Panc1 (cell line): ENCODE data around the gene CFAP100.

Experiments used
- CTCF ChIP-seq: fragments of 450-650 bp; IDR thresholded peaks from 2 replicates; pipeline ENCODE4 v1.5.1; 2017; ENCODE audit warnings: mild to moderate bottlenecking
- POLR2AphosphoS5 ChIP-seq: IDR thresholded peaks from 2 replicates; pipeline ENCODE4 v1.6.1; 2012; ENCODE audit warnings: mild to moderate bottlenecking, low read depth, low read length, moderate library complexity
- SIN3A ChIP-seq: IDR thresholded peaks from 2 replicates; pipeline ENCODE4 v1.6.1; 2012; ENCODE audit warnings: low read depth, mild to moderate bottlenecking, low read length, moderate library complexity, borderline replicate concordance; ENCODE audit not compliant: insufficient read depth
- TCF7L2 ChIP-seq: IDR thresholded peaks from 2 replicates; pipeline ENCODE4 v1.6.1; 2011; ENCODE audit warnings: mild to moderate bottlenecking, low read depth, low read length, inconsistent platforms
- TF ChIP-seq, protein P1 (sequence below), 2 experiments: IDR thresholded peaks; 2 replicates each; pipeline ENCODE4 v1.6.1; 2011 to 2012; ENCODE audit warnings: low read depth in 2 of 2, control low read depth in 1 of 2, low read length in 1 of 2, mild to moderate bottlenecking in 1 of 2, moderate library complexity in 1 of 2; ENCODE audit not compliant: insufficient read depth in 1 of 2

GRCh38 chr3:126484148-126484547 is 89.4 kb downstream of the CFAP100 start:
- TF ChIP-seq SIN3A (no peak), POLR2AphosphoS5 (no peak), CTCF (no peak), TCF7L2 (no peak)
- TF ChIP-seq, protein P1, sequence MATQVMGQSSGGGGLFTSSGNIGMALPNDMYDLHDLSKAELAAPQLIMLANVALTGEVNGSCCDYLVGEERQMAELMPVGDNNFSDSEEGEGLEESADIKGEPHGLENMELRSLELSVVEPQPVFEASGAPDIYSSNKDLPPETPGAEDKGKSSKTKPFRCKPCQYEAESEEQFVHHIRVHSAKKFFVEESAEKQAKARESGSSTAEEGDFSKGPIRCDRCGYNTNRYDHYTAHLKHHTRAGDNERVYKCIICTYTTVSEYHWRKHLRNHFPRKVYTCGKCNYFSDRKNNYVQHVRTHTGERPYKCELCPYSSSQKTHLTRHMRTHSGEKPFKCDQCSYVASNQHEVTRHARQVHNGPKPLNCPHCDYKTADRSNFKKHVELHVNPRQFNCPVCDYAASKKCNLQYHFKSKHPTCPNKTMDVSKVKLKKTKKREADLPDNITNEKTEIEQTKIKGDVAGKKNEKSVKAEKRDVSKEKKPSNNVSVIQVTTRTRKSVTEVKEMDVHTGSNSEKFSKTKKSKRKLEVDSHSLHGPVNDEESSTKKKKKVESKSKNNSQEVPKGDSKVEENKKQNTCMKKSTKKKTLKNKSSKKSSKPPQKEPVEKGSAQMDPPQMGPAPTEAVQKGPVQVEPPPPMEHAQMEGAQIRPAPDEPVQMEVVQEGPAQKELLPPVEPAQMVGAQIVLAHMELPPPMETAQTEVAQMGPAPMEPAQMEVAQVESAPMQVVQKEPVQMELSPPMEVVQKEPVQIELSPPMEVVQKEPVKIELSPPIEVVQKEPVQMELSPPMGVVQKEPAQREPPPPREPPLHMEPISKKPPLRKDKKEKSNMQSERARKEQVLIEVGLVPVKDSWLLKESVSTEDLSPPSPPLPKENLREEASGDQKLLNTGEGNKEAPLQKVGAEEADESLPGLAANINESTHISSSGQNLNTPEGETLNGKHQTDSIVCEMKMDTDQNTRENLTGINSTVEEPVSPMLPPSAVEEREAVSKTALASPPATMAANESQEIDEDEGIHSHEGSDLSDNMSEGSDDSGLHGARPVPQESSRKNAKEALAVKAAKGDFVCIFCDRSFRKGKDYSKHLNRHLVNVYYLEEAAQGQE (IDR thresholded peaks at IDR 0.05; ENCODE audit: insufficient read depth in 1 of 2, low read depth in 2 of 2, low read length in 1 of 2) = no peak
